ENCODE data around the gene C19orf47. TPM values are rescaled to one million over a fixed set of nuclear protein-coding genes. Genes with fewer than 3 reads are reported as not detected.

The C19orf47 gene
- total RNA-seq, 1 experiment from 2014 or later, result 18.0 TPM

DNA sequence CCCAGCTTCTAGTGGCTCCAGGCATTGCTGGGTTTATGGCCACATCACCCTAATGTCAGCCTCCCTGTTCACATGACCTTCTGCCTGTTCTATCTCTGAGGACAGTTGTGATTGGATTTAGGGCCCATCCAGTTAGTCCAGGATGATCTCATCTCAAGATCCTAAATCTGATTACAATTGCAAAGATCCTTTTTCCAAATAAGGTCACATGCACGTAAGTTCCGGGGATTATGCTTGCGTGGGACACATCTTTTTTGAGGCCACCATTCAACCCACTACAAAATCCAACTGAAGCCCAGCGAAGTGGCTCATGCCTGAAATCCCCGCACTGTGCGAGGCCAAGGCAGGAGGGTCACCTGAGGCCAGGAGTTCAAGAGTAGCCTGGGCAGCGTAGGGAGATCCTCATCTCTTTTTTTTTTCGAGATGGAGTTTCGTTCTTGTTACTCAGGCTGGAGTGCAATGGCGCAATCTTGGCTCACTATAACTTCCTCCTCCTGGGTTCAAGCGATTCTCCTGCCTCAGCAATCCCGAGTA, 12.6 kb upstream of the C19orf47 start:
- intact Hi-C loops (cut with micrococcal nuclease), result no loop called here
- no peak overlapping the region for H3K27ac ChIP-seq (ENCODE audit: low read depth, low read length)
- TF ChIP-seq, protein P1, sequence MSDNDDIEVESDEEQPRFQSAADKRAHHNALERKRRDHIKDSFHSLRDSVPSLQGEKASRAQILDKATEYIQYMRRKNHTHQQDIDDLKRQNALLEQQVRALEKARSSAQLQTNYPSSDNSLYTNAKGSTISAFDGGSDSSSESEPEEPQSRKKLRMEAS (IDR thresholded peaks at IDR 0.05), result no peak
- TF ChIP-seq, protein P2, sequence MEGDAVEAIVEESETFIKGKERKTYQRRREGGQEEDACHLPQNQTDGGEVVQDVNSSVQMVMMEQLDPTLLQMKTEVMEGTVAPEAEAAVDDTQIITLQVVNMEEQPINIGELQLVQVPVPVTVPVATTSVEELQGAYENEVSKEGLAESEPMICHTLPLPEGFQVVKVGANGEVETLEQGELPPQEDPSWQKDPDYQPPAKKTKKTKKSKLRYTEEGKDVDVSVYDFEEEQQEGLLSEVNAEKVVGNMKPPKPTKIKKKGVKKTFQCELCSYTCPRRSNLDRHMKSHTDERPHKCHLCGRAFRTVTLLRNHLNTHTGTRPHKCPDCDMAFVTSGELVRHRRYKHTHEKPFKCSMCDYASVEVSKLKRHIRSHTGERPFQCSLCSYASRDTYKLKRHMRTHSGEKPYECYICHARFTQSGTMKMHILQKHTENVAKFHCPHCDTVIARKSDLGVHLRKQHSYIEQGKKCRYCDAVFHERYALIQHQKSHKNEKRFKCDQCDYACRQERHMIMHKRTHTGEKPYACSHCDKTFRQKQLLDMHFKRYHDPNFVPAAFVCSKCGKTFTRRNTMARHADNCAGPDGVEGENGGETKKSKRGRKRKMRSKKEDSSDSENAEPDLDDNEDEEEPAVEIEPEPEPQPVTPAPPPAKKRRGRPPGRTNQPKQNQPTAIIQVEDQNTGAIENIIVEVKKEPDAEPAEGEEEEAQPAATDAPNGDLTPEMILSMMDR (IDR thresholded peaks at IDR 0.05 in 2 of 3, conservative IDR thresholded peaks at IDR 0.05 in 1 of 3; ENCODE audit: borderline replicate concordance in 1 of 3, insufficient read depth in 1 of 3, low read depth in 2 of 3, low read length in 2 of 3), result no peak
- TF ChIP-seq, protein P3, sequence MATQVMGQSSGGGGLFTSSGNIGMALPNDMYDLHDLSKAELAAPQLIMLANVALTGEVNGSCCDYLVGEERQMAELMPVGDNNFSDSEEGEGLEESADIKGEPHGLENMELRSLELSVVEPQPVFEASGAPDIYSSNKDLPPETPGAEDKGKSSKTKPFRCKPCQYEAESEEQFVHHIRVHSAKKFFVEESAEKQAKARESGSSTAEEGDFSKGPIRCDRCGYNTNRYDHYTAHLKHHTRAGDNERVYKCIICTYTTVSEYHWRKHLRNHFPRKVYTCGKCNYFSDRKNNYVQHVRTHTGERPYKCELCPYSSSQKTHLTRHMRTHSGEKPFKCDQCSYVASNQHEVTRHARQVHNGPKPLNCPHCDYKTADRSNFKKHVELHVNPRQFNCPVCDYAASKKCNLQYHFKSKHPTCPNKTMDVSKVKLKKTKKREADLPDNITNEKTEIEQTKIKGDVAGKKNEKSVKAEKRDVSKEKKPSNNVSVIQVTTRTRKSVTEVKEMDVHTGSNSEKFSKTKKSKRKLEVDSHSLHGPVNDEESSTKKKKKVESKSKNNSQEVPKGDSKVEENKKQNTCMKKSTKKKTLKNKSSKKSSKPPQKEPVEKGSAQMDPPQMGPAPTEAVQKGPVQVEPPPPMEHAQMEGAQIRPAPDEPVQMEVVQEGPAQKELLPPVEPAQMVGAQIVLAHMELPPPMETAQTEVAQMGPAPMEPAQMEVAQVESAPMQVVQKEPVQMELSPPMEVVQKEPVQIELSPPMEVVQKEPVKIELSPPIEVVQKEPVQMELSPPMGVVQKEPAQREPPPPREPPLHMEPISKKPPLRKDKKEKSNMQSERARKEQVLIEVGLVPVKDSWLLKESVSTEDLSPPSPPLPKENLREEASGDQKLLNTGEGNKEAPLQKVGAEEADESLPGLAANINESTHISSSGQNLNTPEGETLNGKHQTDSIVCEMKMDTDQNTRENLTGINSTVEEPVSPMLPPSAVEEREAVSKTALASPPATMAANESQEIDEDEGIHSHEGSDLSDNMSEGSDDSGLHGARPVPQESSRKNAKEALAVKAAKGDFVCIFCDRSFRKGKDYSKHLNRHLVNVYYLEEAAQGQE (IDR thresholded peaks at IDR 0.05; ENCODE audit: low read depth), result no peak
- TF ChIP-seq SIN3A (IDR thresholded peaks at IDR 0.05; ENCODE audit: low read depth) (no peak), JUND (IDR thresholded peaks at IDR 0.05) (no peak), CBX3 (IDR thresholded peaks at IDR 0.05; ENCODE audit: low read depth) (no peak), EZH2 (IDR thresholded peaks at IDR 0.05) (no peak), FOSL1 (IDR thresholded peaks at IDR 0.05; ENCODE audit: low read depth) (no peak), TCF7L2 (IDR thresholded peaks at IDR 0.05; ENCODE audit: borderline replicate concordance, extremely low read depth, insufficient read depth, insufficient read length) (no peak), EGR1 (IDR thresholded peaks at IDR 0.05; ENCODE audit: low read depth) (no peak), POLR2AphosphoS5 (IDR thresholded peaks at IDR 0.05; ENCODE audit: low read depth, low read length) (no peak), ELF1 (IDR thresholded peaks at IDR 0.05; ENCODE audit: borderline replicate concordance, low read depth) (no peak)
- TF ChIP-seq, protein P4, sequence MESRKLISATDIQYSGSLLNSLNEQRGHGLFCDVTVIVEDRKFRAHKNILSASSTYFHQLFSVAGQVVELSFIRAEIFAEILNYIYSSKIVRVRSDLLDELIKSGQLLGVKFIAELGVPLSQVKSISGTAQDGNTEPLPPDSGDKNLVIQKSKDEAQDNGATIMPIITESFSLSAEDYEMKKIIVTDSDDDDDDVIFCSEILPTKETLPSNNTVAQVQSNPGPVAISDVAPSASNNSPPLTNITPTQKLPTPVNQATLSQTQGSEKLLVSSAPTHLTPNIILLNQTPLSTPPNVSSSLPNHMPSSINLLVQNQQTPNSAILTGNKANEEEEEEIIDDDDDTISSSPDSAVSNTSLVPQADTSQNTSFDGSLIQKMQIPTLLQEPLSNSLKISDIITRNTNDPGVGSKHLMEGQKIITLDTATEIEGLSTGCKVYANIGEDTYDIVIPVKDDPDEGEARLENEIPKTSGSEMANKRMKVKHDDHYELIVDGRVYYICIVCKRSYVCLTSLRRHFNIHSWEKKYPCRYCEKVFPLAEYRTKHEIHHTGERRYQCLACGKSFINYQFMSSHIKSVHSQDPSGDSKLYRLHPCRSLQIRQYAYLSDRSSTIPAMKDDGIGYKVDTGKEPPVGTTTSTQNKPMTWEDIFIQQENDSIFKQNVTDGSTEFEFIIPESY (IDR thresholded peaks at IDR 0.05; ENCODE audit: extremely low read depth, insufficient replicate concordance, low read length), result no peak
- CTCF ChIA-PET, result no interaction called here
- H3K79me2 ChIP-seq (ENCODE audit: insufficient read depth, low read length), result no peaks in the 10 kb centered on the region; the same call in none of the 2 replicates
- no peak overlapping the region for H3K4me3 ChIP-seq (replicated peaks in 1 of 2; ENCODE audit: low read depth in 1 of 2, low read length in 2 of 2)
- H3K4me2 ChIP-seq (ENCODE audit: low read length), result no peak overlapping the region
- H3K9me3 ChIP-seq (ENCODE audit: control insufficient read depth in 1 of 2, insufficient read depth in 1 of 2, low read depth in 1 of 2, low read length in 2 of 2), result no peaks in the 10 kb centered on the region
- DNase-seq (ENCODE audit: low read depth, low spot score) (no peak), ATAC-seq (no peak)
- no peak overlapping the region for H2AFZ ChIP-seq (ENCODE audit: low read depth, low read length, poor library complexity, severe bottlenecking)
- H3K4me1 ChIP-seq (ENCODE audit: control insufficient read depth in 1 of 2, insufficient read depth in 2 of 2, low read length in 2 of 2), result no peaks in the 10 kb centered on the region
- no peaks in the 10 kb centered on the region for H3K36me3 ChIP-seq (ENCODE audit: control insufficient read depth in 1 of 2, insufficient read depth in 2 of 2, low read length in 2 of 2)
- RAD21 ChIA-PET (ENCODE audit: low non-redundant PET in 1 of 2, low total read pairs in 2 of 2, uncharacterized antibody in 2 of 2, unreplicated experiment in 2 of 2), result no interaction called here
- H3K9ac ChIP-seq (ENCODE audit: low read length), result no peak overlapping the region
- H3K27me3 ChIP-seq (ENCODE audit: insufficient read depth, low read length), result no peaks in the 10 kb centered on the region
- no peaks in the 10 kb centered on the region for H4K20me1 ChIP-seq (ENCODE audit: insufficient read depth)
- POLR2A ChIA-PET, result interaction anchor here (1.0 kb wide), 1 partner anchor 12 kb away, joined by 3 read pairs; the partner anchor contains the start of genes C19orf47 and PLD3
- no peaks in the 10 kb centered on the region for H3K9me2 ChIP-seq (ENCODE audit: insufficient read depth)
- no TSS peak for BruUV-seq (replicated peaks)
